ENCODE data around the gene ETS1.

The ETS1 gene

GRCh38 chr11:128603003-128603696 lies 15.8 kb upstream of the ETS1 start:
- H3K4me3 ChIP-seq (replicated peaks in 1 of 2; ENCODE audit: low read depth in 2 of 2, low read length in 2 of 2): no peak overlapping the region
- DNase-seq (ENCODE audit: low read depth in 2 of 2): no peak
- TF ChIP-seq CTCF (IDR thresholded peaks at IDR 0.05; ENCODE audit: low read depth, low read length): no peak

GRCh38 chr11:128599729-128600128 lies 12.4 kb upstream of the ETS1 start:
- peak in 1 of 2 donors; percentile 50 for DNase-seq (ENCODE audit: low read depth in 2 of 2)
- TF ChIP-seq CTCF (IDR thresholded peaks at IDR 0.05; ENCODE audit: low read depth, low read length): no peak

GRCh38 chr11:128598506-128599150 lies 11.3 kb upstream of the ETS1 start:
- no peak for DNase-seq (ENCODE audit: low read depth in 2 of 2)
- H3K4me3 ChIP-seq (replicated peaks in 1 of 2; ENCODE audit: low read depth in 2 of 2, low read length in 2 of 2): no peak overlapping the region
- TF ChIP-seq CTCF (IDR thresholded peaks at IDR 0.05; ENCODE audit: low read depth, low read length): no peak

More at GRCh38 chr11:128599729-128600128, 12.4 kb upstream of the ETS1 start:
- H3K4me3 ChIP-seq (replicated peaks in 1 of 2; ENCODE audit: low read depth in 2 of 2, low read length in 2 of 2): no peak overlapping the region

- no peak for DNase-seq (ENCODE audit: low read depth in 2 of 2)
- no peak for TF ChIP-seq CTCF (IDR thresholded peaks at IDR 0.05; ENCODE audit: low read depth, low read length)
- H3K4me3 ChIP-seq (replicated peaks in 1 of 2; ENCODE audit: low read depth in 2 of 2, low read length in 2 of 2): no peak overlapping the region
Observed at GRCh38 chr11:128598096-128598495, 10.7 kb upstream of the ETS1 start.

- no peak for DNase-seq (ENCODE audit: low read depth in 2 of 2)
- no peak overlapping the region for H3K4me3 ChIP-seq (replicated peaks in 1 of 2; ENCODE audit: low read depth in 2 of 2, low read length in 2 of 2)
- no peak for TF ChIP-seq CTCF (IDR thresholded peaks at IDR 0.05; ENCODE audit: low read depth, low read length)
Observed at GRCh38 chr11:128597209-128597608, 9.9 kb upstream of the ETS1 start.

- no peak for TF ChIP-seq CTCF (IDR thresholded peaks at IDR 0.05; ENCODE audit: low read depth, low read length)
- no peak for DNase-seq (ENCODE audit: low read depth in 2 of 2)
- no peak overlapping the region for H3K4me3 ChIP-seq (replicated peaks in 1 of 2; ENCODE audit: low read depth in 2 of 2, low read length in 2 of 2)
Observed at GRCh38 chr11:128596250-128596649, 8.9 kb upstream of the ETS1 start.
